SH-SY5Y (cell line): ENCODE data around the gene PDX1.

ENCODE experiments used
- GATA2 ChIP-seq: IDR thresholded peaks from 2 replicates; pipeline ENCODE4 v1.6.1; 2011; ENCODE audit warnings: mild to moderate bottlenecking, low read depth, low read length
- GATA3 ChIP-seq: IDR thresholded peaks from 2 replicates; pipeline ENCODE4 v1.6.1; 2011; ENCODE audit warnings: low read depth, mild to moderate bottlenecking, low read length, moderate library complexity

GRCh38 chr13:27971776-27972477 is 52.1 kb downstream of the PDX1 start:
- TF ChIP-seq GATA2 = no peak
- no peak for TF ChIP-seq GATA3
